NCI-H748 (cell line): ENCODE measurements around the gene LLGL1.

Source experiments
- DNase-seq: peaks from one replicate; lab custom pipeline; 2025; ENCODE audit not compliant: unreplicated experiment; lab: John Stamatoyannopoulos, UW

LLGL1 gene

GRCh38 chr17:18263885-18264682 lies 38.6 kb downstream of the LLGL1 start:
- no peak for DNase-seq

DNA sequence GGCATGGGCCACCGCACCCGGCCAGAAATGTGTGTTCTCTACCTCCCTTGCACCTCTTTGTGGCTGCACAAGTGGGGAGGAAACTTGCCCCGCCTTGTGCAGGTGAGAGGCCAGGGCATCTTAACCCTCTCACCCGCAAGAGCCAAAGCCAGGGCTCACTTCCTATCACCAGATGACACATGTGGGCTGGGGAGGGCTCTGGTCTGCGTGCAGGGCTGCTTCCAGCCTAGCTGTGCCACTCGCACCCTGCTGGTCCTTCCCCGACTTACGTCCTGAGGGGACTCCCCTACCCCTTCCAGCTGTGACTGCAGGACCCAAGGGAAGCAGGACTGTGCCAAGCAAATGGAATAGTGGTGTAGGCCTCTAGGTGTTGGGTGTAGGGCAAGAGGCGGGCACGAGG lies 41.9 kb downstream of the LLGL1 start:
- DNase-seq: no peak

- DNase-seq: no peak
Observed at GRCh38 chr17:18267927-18268711, 42.7 kb downstream of the LLGL1 start.

GRCh38 chr17:18270046-18270931 lies 44.9 kb downstream of the LLGL1 start:
- no peak for DNase-seq

DNA sequence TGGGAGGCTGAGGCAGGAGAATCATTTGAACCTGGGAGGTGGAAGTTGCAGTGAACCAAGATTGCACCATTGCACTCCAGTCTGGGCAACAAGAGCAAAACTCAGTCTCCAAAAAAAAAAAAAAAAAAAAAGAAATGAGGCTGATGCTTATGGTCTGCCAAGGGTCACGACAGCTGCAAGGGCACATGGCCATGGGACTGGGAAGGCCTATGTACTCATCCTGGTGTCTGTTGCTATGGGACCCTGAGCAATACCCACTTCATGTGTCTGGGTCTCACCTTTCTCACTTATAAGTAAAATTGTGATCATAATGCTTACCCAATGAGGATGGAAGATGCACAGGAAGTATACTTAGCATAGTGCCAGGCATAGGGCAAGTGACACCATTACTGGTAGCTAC lies 51.6 kb downstream of the LLGL1 start:
- DNase-seq: no peak

- DNase-seq: no peak
Observed at GRCh38 chr17:18278867-18279266, 53.4 kb downstream of the LLGL1 start.

GRCh38 chr17:18280249-18280648 lies 54.8 kb downstream of the LLGL1 start:
- no peak for DNase-seq

DNA sequence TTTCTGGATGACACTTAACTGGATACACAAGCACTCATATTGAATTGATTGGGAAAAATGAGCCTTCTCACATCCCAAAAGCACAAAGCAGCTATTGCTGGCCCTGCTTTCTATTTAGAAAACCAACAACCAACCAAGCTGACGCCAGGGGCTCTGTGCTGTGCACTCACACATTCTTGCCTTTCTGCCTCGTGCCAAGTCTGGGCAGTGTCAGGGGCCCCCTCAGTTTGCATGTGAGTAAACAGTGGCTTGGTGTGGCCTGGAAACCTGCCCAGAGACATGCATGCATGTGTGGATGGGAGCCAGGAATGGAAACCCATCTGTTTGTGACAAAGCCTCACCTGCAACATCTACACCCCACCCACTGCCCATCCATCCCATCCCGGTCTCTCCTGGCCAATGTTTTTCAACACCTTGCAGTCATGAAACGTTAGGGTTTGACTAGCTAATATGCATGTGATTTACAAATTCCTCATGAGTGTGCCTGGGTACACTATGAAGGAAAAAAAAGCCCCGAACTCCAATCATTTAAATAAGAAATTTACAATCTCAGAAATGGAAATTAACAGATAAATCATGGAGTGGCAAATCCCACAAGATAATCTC lies 55.4 kb downstream of the LLGL1 start:
- no peak for DNase-seq

- no peak for DNase-seq
Observed at GRCh38 chr17:18281788-18282187, 56.4 kb downstream of the LLGL1 start.

DNA sequence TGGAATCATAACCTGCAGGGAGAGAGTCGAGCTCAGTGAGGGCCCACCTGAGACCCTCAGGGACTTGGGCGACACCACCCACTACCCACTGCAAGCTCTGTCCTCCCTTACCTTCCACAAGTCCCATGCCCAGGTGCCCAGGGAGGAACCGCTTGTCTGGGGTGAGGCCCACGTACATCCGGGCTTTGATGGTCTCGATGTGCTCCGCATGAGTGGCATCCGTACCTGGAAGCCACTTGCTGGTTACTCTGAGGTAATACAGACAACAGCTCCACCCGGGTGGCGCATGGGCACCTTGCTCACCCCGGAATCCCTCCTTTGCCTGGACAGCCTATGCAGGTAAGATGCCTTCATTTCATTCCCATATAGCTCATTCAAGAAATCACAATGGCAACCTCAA lies 59.9 kb downstream of the LLGL1 start:
- DNase-seq: no peak

DNA sequence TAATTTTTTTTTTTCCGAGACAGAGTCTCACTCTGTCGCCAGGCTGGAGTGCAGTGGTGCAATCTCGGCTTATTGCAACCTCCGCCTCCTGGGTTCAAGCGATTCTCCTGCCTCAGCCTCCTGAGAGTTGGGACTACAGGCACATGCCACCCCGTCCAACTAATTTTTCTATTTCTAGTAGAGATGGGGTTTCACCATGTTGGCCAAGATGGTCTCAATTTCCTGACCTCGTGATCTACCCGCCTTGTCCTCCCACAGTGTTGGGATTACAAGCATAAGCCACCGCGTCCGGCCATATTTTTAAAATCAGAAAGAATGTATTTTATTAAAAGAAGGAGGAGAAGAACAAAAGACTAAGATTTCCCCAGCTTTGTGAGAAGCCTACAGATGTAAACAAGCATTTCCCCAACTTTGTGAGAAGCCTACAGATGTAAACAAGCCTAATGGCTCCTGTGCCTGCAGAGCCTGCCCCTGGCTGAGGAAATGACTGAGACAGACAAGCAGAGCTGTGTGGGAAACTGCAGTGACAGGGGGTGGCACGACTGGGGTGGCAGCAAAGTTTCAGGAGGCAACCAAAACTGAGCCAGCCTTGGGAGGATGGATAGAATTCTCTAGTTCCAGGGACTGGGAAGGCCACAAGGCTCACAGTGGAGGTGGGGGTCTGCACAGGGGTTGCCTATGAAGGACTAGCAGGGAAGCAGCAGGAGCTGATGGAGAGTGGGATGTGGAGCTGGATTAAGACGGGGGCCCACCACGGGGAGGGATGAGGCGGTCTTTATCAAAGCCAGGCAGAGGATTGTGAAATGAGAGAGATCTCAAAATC lies 66.5 kb downstream of the LLGL1 start:
- no peak for DNase-seq
